GM12873 (cell line): Measurements from ENCODE around the gene N4BP3.

Experiments
- CTCF ChIP-seq: IDR thresholded peaks from 2 replicates; pipeline ENCODE4 v1.5.1; 2012; ENCODE audit warnings: low read depth, mild to moderate bottlenecking, moderate library complexity, low read length, control low read depth; ENCODE audit not compliant: insufficient read depth; ENCODE audit errors: missing control alignments

N4BP3 gene

GRCh38 chr5:178077751-178078150 lies 35.6 kb upstream of the N4BP3 start:
- TF ChIP-seq CTCF = no peak

GRCh38 chr5:178078197-178079010 lies 34.9 kb upstream of the N4BP3 start:
- TF ChIP-seq CTCF = no peak

GRCh38 chr5:178080056-178080455 lies 33.3 kb upstream of the N4BP3 start:
- TF ChIP-seq CTCF = no peak

GRCh38 chr5:178080618-178081410 lies 32.5 kb upstream of the N4BP3 start:
- TF ChIP-seq CTCF = no peak

GRCh38 chr5:178081571-178082243 lies 31.6 kb upstream of the N4BP3 start:
- TF ChIP-seq CTCF = no peak

- no peak for TF ChIP-seq CTCF
Measured at GRCh38 chr5:178083922-178084321, 29.4 kb upstream of the N4BP3 start.

- TF ChIP-seq CTCF = no peak
Measured at GRCh38 chr5:178085316-178085715, 28.0 kb upstream of the N4BP3 start.
